Activated CD4-positive, alpha-beta T cell treated with anti-CD3 and anti-CD28 coated beads, Interleukin-2, amount 50 U/mL, for 24 hours (primary cell): Measurements from ENCODE around the gene TRIM43B.
"Not testable (repeated sequence)": the region's sequence is repeated elsewhere in the genome, so short reads cannot be mapped to it uniquely, and the experiment has no call there.

Experiments
- DNase-seq, 2 donors: peaks; one replicate each; pipeline ENCODE4 v3.0.0-alpha.2; 2020; ENCODE audit warnings: low read depth in 1 of 2, low spot score in 1 of 2

The TRIM43B gene

DNA sequence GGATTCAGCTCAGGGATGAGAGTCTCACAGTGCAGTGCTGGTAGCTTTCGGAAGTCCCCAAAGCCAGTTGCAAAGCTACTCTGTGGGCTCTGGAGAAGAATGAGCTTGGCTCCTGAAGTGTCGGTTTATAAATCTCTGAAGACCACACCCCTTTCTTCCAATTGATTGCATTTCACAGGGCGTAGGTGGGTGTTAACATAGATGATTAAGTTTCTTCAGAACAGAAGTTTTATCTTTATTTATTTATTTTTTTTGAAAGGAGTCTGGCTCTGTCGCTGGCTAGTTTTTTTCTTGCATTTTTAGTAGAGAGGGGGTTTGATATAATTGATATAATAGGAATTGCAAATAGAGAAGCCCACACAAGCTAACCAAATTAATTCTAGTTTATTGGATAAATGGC, at the start of gene TRIM43B:
TSS of gene TRIM43B (minus strand) at position 101 of the 400 bp plus-strand sequence. CDS start 2,040 bp downstream, outside the sequence.
- DNase-seq: not testable (repeated sequence)

DNA sequence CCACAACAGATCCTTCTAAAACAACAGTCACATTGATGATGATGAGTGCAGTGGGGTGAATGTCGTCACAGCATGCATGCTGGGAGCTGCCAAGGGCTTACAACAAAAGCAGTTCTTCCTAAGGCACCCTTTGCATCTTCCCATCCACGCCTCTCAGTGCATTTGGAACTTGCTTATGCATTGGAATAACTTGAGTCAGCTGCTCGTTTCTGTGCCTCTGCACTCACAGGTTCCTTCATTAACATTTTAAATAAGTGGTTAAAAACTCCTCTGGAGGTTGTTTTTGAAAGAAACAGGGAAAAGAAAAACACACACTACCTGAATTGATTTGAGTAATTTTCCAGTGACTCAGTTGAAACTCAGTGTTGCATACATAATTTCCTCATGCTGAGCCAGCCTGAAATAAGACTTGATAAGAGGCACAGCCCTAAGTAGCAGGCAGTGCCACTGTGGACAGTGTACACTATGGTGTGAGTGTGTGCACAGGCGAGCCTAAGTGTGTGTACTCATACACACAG, 46.8 kb upstream of the TRIM43B start:
- no peak for DNase-seq

DNA sequence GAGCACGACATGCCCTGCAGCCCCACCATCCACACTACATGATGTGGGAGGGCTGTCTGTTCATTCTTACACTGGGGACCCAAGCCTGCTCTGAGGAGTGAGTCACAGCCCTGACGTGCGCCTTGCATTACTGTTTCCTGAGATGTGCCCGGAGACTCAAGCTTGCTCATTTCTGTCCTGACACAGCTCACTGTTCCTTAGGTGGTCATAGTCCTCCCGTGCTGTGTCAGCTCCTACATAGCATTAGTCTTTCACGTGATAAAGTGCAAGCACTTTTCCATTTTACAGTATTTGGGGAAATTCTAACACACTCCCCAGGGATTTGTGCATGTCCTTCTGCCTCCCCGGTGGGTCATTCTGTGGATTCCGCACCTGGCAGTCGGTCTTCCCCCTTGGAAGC, 46.2 kb upstream of the TRIM43B start:
- DNase-seq: no peak

DNA sequence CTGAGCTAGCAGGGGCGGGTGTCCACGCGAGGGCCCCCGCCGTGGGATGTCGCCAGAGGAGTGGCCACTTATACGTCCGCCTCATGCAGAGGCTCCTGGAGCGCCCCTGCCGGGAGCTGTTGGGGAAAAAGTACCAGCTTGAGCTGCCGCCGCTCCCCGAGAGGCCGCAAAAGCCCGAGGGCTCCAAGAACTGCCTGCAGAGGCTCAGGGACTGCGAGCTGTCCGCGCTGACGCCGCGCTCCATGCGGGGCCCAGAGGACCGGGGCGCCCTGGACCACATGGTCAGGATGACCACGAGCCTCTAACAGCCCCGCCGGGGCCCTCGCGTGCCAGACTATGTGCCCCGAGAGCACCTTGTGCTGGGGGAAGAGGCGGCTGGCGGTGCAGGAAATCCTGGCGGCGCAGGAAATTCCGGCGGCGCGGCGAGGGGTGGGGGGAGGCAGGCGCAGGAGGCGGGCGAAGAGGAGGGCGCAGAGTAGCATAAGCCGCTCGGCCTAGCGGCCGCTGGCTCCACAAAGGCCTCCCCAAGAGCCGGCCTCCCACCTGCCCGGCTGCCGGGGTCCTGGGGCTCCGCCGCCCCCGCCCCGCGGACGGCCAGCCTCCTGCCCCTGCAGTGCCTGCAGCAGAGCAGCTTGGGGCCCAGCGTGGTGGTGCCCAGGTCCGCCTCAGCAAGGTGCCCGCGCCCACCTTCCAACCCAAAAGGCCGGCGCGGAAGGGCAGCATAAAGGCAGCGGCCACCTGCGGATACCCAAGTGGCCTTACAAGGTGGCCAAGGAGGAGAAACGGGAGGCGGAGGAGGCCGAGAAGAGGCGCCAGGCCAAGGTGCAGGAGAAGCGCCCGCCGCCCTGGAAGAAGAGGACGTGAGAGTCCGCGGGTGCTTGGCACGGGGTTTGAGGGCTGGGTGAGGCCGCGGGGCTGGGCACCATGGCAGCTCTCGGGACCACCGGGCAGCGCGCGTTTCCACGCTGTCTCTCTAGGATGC, 42.1 kb upstream of the TRIM43B start:
- DNase-seq: peak; percentile 41 to 48

DNA sequence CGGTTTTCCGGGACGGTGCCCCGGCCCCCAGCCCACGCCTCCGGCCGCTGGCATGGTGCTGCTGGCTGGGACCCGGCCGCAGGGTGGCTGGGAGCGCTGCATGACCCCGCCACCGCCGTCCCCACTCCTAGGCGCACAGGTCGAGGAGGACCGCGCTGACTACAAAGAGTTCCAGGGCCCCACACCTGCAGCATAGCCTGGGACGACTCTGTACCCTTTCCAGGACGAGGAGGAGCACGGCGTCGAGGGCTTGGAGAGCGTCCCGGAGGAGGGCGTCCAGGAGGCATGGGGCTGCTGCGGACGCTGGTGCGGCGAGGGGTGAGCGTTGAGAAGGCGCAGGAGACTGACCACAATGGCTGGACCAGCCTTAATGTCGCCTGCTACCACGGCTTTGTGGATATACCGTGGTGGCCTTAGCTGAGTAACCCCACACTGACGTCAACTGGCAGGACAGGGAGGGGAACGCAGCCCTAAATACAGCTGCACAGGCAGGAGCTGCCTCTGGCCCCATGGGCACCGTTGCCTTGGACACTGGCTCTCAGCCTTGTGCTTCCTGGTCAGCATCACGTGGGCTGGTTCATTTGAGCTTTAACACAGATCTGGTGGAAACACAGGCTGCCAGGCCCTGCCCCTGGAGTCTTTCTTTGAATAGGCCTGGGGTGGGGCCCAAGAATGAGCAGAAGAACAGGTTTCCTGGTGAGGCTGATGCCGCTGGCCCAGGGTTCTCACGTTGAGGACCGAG, 40.9 kb upstream of the TRIM43B start:
- DNase-seq: no peak

DNA sequence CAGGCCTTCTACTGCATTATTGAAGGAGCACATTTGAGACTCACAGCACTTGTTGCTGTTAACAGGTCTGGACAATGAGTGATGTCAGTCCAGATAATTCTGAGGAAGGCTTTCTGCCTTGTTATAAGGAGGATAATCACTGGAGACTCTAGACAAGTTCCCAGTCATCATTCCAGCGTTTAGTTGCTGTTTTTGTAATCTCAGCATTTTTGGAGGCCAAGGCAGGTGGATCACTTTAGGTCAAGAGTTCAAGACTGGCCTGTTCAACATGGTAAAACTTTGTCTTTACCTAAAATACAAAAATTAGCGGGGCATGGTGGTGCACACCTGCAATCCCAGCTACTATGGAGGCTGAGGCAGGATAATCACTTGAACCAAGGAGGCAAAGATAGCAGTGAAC, 39.6 kb upstream of the TRIM43B start:
- no peak for DNase-seq

DNA sequence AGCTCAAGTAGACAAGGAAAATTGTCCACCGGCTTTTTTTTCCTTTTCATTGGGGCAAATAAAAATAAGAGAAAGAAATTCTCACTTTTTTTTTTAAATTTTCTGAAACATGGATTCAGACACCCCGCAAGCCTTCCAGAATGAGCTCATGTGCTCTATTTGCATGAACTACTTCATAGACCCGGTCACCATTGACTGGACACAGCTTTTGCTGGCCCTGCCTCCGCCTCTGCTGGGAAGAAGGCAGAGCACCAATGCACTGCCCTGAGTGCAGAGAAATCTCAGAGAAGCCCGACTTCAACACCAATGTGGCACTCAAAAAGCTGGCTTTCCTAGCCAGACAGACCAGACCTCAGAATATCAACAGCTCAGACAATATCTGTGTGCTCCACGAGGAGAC, 30.2 kb upstream of the TRIM43B start:
- DNase-seq: no peak

DNA sequence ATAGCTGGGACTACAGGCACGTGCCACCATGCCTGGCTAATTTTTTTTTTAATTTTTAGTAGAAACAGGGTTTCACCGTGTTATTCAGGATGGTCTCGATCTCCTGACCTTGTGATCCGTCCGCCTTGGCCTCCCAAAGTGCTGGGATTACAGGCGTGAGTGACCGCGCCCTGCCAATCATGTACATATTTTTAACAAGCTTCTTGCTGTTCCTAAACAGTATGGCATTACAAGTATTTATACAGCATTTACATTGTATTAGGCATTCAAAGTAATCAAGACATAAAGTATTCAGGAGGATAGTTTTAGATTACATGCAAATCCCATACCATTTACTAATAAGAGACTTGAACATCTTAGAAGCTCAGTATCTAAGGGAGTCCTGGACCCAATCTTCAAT, 29.7 kb upstream of the TRIM43B start:
- DNase-seq: not testable (repeated sequence)

DNA sequence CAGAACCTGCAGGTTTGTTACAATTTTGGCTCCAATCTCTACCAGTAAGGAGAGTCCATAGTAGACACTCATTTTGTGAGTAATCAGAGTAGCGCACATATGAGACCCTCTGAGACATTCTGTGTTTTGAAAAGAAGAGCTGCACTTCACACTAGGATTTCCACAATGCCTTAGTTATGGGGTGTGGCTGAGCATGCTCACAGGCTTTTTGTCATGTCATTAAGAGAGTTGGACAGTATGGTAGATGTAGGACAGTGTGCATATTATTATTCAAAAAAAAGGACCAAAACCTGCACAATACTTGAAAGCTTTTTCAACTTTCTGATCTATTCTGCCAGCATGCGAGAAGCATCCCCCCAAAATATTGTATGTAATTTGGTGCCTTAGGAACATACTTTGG, 24.9 kb upstream of the TRIM43B start:
- no peak for DNase-seq

DNA sequence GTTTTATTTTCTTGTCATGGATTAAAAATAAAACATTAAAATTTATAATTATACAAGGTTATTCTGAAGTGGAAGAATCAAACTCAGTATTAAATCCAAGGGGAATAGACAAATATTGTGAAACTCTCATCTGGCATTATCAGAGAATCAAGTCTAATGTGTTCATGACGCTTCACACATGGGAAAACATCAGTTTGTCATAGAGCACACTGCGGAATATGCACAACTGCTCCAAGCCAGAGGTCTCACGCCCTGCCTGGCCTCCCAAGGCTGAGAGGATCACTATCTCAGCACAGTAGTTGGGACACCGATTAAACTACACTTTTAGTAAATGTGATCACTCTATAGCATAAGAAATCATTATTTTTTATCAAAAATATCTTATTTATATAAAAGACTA, 20.7 kb upstream of the TRIM43B start:
- no peak for DNase-seq

DNA sequence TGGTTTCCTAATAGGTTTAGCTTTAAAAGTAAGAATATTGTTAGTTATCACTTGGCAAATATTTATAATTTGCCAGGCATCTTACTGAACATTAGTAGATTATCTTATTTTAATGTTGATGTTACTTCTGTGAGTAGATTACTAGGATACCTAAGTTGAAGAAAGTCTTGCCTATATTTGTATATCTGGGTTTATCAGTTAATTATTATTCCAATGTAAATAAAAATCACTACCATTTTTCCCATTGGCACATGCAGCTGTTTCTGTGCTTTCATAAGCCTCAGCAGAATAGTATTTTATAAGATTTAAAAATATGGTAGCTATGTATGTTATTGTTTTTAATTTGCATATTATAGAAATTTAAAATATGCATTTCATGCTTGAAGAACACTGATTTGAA, 16.3 kb upstream of the TRIM43B start:
- DNase-seq: no peak

DNA sequence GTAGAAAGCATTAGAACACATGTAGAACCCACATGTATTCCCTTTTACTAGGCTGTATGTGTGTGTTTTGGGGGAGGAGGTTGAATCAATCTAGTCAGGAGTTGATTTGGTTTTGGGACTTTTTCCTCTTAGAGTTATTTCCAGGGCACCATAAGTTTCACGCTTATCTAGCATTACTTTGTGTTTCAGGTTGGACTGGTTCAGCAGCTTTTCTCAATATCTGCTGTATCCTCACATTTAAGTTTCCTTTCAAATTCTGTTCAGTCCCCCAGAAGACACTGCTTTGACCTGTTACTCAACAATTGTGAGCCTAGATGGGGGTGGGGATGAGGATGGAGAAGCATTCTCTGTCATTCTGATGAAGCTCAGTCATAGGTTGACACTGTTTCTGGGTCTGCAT, 7.5 kb upstream of the TRIM43B start:
- DNase-seq: not testable (repeated sequence)

DNA sequence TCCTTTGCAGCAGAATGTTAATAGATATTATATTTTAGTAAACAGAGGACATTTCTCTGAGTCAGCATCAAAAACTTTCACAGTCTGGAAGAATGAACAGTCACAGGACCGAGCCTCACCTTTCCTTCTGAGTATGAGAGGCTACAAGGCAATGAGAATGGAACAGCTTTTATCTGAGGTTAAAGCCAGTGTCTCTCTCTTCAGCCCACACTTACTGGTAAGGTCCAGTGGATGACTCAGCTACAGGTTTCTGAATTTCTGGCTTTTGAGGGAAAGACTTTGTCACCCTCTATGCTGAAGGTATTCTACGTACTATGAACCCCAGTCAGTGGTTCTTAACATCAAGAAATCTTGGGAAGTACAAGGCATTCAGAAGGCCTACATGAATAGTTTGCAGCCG, 9.5 kb downstream of the TRIM43B start:
- not testable (repeated sequence) for DNase-seq

DNA sequence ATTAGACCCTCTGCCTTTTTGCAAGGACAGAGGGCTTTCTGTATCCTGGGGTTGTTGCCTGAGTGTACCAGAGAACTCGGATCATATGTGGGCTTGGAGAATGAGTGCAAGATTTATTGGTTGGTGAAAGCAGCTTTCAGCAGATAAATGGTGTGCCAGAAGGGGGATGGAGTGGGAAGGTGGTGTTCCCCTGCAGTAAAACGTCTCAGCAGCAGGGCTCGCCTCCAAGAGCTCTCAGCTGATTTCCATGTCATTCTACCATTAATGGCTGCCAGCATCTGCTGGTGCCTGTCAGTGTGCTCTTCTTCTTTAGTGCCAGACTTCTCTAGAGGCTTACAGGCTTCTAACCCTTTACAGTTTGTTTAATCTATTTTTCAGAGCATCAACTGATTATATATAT, 16.6 kb downstream of the TRIM43B start:
- not testable (repeated sequence) for DNase-seq

DNA sequence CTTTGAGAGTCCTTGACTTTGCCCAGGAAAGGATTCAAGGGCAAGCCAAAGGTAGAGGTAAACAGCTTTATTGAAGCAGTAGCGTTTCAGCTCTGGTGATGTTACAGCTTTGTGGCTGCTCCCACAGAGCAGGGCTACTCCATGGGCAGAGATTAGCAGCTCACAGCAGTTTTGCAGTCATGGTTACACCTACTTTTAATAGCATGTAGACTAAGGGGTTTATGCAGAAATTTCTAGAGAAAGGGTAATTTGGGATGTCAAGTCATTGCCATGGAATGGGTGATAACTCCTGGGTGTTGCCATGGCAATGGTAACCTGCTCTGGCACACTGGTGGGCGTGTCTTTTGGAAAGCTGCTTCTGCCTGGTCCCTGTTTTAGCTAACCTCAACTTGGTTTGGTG, 18.0 kb downstream of the TRIM43B start:
- DNase-seq: not testable (repeated sequence)

DNA sequence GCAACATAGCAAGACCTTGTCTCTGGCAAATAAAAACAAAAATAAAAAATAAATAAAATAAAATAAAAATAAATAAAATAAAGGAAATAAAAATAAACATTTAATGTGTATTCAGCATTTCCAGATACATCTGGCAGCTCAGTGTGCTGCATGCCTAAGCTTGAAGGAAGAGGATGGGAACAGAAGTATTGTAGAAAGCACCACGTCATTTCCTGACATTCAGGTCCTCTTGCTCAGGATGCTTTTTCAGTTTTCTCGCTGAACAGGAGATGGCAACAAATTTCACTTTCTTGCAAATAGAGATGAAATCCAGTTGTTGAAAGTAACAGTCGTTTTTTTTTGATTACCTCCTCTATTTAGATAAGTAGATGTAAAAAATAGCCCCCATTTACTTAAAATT, 21.3 kb downstream of the TRIM43B start:
- DNase-seq: not testable (repeated sequence)

DNA sequence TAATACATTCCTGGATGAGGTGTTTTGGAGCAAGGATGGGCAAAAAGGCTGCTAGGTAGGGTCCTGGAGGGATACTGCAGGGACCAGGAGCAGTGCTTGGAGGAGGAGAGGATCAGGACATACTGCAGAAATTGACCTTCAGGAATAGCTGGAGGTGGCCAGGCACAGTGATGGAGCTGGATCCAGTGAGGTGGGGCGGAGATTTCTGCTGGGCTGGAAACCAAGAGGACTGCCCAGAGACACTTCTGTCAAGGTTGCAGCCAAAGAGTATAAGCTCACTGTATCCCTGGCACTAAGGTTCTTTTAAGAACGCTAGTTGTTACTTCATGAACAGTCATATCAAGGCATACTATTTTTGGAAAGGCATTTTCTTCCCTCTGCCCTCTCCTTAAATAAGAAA, 39.2 kb downstream of the TRIM43B start:
- DNase-seq: not testable (repeated sequence)

DNA sequence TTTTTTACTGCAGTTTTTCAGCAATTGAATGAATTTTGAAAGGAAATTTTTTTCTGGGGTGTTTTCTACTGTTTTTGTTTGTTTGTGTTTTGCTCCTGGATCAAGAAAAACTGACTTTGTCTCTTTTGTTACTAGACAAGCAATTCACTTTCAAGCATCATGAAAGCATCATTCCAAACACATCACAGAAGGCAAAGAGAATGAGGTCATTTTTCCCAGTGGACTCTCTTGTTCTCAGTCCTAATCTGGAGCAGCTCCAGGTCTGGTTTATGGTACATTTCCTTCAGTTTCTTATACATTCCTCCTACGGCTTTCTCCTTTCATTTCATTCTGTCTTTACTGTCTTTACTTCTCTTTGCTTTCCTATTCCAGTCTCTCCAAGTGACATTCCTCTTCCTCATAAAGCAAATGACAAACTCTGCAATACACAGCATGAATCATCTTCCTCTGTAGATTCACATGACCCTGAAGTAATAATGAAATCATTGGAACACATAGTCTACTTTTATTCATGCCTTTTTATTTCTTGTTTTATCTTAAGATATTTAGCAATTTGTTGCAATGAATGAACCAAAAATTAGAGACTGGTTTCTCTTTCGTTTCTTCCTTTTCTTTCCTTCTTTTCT, 42.0 kb downstream of the TRIM43B start:
- not testable (repeated sequence) for DNase-seq

DNA sequence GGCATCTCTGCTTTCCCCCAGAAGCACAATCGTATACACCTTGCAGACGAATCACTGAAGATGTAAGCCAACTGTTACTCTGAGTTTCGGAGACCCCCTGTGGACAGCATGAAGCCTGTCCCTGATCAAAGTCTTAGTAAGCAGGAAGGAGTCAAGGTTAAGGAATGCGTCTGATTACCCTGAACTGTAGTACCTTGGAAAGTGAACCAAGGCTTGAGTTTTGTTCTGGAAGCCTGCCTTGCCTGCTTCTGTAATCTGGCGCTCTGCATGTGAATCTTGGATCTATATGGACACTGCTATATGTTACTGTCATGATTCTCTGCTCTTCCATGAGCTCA, 48.7 kb downstream of the TRIM43B start:
- DNase-seq: not testable (repeated sequence)

DNA sequence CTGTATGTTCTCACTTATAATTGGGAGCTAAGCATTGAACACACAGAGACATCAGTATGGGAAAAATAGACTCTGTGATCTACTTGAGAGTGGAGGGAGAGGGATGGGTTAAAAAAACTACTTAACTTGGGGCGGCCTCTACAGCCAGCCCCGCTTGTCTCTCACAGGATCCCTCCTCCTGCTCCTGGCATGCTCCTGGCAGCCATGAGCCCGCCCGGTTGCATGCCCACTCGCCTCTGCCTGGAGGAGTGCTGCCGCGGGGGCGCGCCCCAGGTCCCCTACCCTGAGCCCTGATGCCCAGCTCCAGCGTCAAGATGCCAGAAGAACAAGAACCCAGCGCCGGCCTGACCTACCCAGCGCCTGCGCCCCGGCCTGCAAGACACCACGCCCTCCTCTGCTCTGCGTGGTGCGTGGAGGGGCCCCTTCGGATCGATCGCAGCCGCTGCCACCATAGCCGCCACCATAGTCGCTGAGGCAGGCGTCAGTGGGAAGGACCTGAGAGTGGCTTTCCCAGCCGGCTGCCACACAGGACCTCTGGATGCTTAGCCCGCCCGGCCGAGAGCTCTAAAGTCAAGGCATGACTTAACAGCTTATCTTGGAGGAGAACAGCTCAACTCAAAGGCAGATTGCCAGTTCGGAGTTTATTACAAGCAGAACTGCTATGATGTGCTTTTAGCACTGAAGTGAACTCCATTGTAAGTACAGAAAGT, 49.2 kb downstream of the TRIM43B start:
- DNase-seq: not testable (repeated sequence)
